Measurements from ENCODE around the gene UGT1A8. TPM values are rescaled to one million over a fixed set of nuclear protein-coding genes. Genes with fewer than 3 reads are reported as not detected.
"Not testable (repeated sequence)": the region's sequence is repeated elsewhere in the genome, so short reads cannot be mapped to it uniquely, and the experiment has no call there.

Gene UGT1A8
- total RNA-seq, 1 experiment from 2014 or later = not detected

DNA sequence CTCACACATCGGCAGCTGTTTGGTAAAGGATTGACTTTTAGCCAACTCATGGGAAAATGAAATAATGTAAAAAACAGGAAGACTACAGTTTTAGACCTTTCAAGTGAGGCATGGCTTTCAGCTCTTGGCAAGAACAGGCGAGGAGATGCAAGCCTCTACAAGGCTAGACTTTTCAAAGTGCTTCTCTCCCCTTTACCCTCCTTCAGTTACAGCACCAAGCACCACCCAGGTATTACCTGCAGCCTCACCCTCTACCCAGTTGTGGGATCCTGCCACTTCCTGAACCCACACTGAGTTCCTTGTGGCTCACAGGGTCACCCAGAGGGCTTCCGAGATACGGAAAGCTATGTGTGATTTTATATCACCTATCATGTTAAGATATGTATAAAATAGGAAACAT, 33.5 kb downstream of the UGT1A8 start:
- Mint-ChIP-seq H3K4me3 (ENCODE audit: low read depth, unreplicated experiment) (peak overlapping the region; percentile 28), H3K27ac (ENCODE audit: unreplicated experiment) (peak overlapping the region; percentile 50), H3K4me1 (ENCODE audit: low read depth, unreplicated experiment) (peaks cover 41% of the 10 kb centered on the region), H3K36me3 (ENCODE audit: insufficient read depth, unreplicated experiment) (no peaks in the 10 kb centered on the region), H3K9me3 (ENCODE audit: low read depth, unreplicated experiment) (peaks cover 6% of the 10 kb centered on the region), H3K27me3 (ENCODE audit: unreplicated experiment) (no peaks in the 10 kb centered on the region)
- TF ChIP-seq, protein P1, sequence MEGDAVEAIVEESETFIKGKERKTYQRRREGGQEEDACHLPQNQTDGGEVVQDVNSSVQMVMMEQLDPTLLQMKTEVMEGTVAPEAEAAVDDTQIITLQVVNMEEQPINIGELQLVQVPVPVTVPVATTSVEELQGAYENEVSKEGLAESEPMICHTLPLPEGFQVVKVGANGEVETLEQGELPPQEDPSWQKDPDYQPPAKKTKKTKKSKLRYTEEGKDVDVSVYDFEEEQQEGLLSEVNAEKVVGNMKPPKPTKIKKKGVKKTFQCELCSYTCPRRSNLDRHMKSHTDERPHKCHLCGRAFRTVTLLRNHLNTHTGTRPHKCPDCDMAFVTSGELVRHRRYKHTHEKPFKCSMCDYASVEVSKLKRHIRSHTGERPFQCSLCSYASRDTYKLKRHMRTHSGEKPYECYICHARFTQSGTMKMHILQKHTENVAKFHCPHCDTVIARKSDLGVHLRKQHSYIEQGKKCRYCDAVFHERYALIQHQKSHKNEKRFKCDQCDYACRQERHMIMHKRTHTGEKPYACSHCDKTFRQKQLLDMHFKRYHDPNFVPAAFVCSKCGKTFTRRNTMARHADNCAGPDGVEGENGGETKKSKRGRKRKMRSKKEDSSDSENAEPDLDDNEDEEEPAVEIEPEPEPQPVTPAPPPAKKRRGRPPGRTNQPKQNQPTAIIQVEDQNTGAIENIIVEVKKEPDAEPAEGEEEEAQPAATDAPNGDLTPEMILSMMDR (IDR thresholded peaks at IDR 0.05; ENCODE audit: unreplicated experiment) = no peak
- intact Hi-C loops (cut with micrococcal nuclease; ENCODE audit: unreplicated experiment) = no loop called here
- BruUV-seq (replicated peaks) = no TSS peak
- peak; percentile 65 for DNase-seq
- CTCF ChIA-PET = no interaction called here

DNA sequence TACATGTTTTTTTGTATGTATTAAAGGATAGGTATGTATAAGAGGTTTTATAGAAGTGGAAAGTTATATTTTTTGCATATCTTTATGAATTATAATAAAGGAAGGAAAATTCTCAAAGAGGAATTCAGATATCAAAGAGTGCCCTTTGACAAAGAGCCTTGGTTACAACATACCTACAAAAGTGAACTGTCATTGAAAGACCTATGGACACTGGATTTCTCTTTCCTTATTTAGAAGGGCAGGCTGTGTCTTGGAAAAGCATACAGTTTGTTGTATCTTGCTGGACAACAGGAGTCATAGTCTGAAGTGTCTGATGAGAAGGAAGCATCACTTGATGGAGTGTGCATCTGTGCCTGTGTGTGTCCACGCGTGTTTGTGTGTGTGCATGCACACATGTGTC, 34.0 kb downstream of the UGT1A8 start:
- intact Hi-C loops (cut with micrococcal nuclease; ENCODE audit: unreplicated experiment) = no loop called here

DNA sequence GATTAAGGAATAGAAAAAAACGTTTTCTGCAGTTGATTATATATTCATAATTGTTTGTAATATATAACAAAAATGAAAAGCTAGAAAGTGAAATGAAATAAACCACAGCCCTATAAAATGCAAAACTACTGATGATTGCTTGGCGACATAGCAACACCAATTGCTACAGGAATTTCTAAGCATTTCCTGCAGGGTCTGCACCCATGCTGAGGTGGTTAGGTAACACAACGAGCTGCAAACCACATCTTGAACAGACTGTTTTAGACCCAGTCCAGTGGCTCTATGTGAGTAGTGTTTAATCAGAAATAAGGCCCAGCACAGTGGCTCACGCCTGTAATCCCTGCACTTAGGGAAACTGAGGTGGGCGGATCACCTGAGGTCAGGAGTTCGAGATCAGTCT, 37.1 kb downstream of the UGT1A8 start:
- peak overlapping the region; percentile 69 for H3K27ac Mint-ChIP-seq (ENCODE audit: unreplicated experiment)

More for the DNA sequence above, 34.0 kb downstream of the UGT1A8 start:
- Mint-ChIP-seq H3K36me3 (ENCODE audit: insufficient read depth, unreplicated experiment) (no peaks in the 10 kb centered on the region), H3K9me3 (ENCODE audit: low read depth, unreplicated experiment) (peaks cover 5% of the 10 kb centered on the region), H3K27ac (ENCODE audit: unreplicated experiment) (peak overlapping the region; percentile 50), H3K4me1 (ENCODE audit: low read depth, unreplicated experiment) (peaks cover 41% of the 10 kb centered on the region), H3K4me3 (ENCODE audit: low read depth, unreplicated experiment) (no peak overlapping the region), H3K27me3 (ENCODE audit: unreplicated experiment) (no peaks in the 10 kb centered on the region)
- DNase-seq = no peak
- no TSS peak for BruUV-seq (replicated peaks)
- TF ChIP-seq, protein P1 (IDR thresholded peaks at IDR 0.05; ENCODE audit: unreplicated experiment) = no peak
- CTCF ChIA-PET = no interaction called here

DNA sequence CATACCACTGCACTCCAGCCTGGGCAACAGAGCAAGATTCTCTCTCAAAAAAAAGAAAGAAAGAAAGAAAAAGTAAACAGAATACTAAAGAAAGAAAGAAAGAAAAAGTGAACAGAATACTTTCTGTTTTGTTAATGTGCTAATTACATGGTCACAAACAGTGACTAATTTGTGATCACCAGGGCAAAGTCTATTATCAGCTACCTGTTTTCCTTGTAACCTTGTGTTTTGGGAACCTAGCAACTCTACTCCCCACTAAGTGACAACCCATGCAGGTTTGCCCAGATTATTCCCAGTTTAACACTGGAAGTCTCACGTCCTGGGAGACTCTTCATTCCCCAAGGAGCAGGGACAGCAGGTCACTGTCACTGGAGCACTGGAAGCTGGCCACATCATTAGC, 37.6 kb downstream of the UGT1A8 start:
- CTCF ChIA-PET = interaction anchor here (0.6 kb wide), 1 partner anchor 770 kb away, joined by 3 read pairs; no protein-coding TSS in a partner anchor
- Mint-ChIP-seq H3K27me3 (ENCODE audit: unreplicated experiment) (no peaks in the 10 kb centered on the region), H3K36me3 (ENCODE audit: insufficient read depth, unreplicated experiment) (no peaks in the 10 kb centered on the region), H3K9me3 (ENCODE audit: low read depth, unreplicated experiment) (no peaks in the 10 kb centered on the region), H3K4me1 (ENCODE audit: low read depth, unreplicated experiment) (peaks cover 45% of the 10 kb centered on the region), H3K27ac (ENCODE audit: unreplicated experiment) (peak overlapping the region; percentile 69), H3K4me3 (ENCODE audit: low read depth, unreplicated experiment) (no peak overlapping the region)
- TF ChIP-seq, protein P1 (IDR thresholded peaks at IDR 0.05; ENCODE audit: unreplicated experiment) = no peak
- intact Hi-C loops (cut with micrococcal nuclease; ENCODE audit: unreplicated experiment) = no loop called here
- DNase-seq = no peak
- no TSS peak for BruUV-seq (replicated peaks)

More for the DNA sequence above, 37.1 kb downstream of the UGT1A8 start:
- CTCF ChIA-PET = no interaction called here
- no peak overlapping the region for H3K4me3 Mint-ChIP-seq (ENCODE audit: low read depth, unreplicated experiment)
- H3K9me3 Mint-ChIP-seq (ENCODE audit: low read depth, unreplicated experiment) = no peaks in the 10 kb centered on the region
- no TSS peak for BruUV-seq (replicated peaks)
- peaks cover 48% of the 10 kb centered on the region for H3K4me1 Mint-ChIP-seq (ENCODE audit: low read depth, unreplicated experiment)
- DNase-seq = no peak
- H3K27me3 Mint-ChIP-seq (ENCODE audit: unreplicated experiment) = no peaks in the 10 kb centered on the region
- no peaks in the 10 kb centered on the region for H3K36me3 Mint-ChIP-seq (ENCODE audit: insufficient read depth, unreplicated experiment)
- intact Hi-C loops (cut with micrococcal nuclease; ENCODE audit: unreplicated experiment) = no loop called here
- TF ChIP-seq, protein P1 (IDR thresholded peaks at IDR 0.05; ENCODE audit: unreplicated experiment) = no peak

DNA sequence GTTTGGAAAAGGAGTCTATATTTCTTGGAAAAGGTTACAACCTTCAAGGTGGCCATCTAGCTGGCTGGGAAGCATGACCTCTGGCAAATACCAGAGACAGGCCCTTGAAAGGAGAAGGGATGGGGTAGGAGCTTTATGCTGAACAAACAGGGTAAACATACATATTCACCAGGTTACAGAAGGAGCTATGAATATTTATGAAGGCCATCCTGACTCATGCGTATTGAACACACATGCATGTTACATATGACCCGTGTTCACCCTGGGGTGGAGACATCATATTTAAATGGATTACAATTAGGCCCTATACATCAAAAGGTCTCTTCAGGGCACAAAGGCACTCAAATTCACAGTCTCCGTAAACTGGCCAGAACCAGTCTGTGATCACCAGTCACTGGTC, 38.5 kb downstream of the UGT1A8 start:
- H3K36me3 Mint-ChIP-seq (ENCODE audit: insufficient read depth, unreplicated experiment); CTCF ChIA-PET; H3K4me3 Mint-ChIP-seq (ENCODE audit: low read depth, unreplicated experiment); intact Hi-C loops (cut with micrococcal nuclease; ENCODE audit: unreplicated experiment); DNase-seq; H3K27ac Mint-ChIP-seq (ENCODE audit: unreplicated experiment); BruUV-seq (replicated peaks); H3K9me3 Mint-ChIP-seq (ENCODE audit: low read depth, unreplicated experiment); H3K27me3 Mint-ChIP-seq (ENCODE audit: unreplicated experiment): not testable (repeated sequence)
- peaks cover 36% of the 10 kb centered on the region for H3K4me1 Mint-ChIP-seq (ENCODE audit: low read depth, unreplicated experiment)
